ENCODE results near the gene HOXB2. TPM values are rescaled to one million over a fixed set of nuclear protein-coding genes. Genes with fewer than 3 reads are reported as not detected.

HOXB2 gene
- total RNA-seq, 1 donor from 2014 or later, result 55.3 TPM

DNA sequence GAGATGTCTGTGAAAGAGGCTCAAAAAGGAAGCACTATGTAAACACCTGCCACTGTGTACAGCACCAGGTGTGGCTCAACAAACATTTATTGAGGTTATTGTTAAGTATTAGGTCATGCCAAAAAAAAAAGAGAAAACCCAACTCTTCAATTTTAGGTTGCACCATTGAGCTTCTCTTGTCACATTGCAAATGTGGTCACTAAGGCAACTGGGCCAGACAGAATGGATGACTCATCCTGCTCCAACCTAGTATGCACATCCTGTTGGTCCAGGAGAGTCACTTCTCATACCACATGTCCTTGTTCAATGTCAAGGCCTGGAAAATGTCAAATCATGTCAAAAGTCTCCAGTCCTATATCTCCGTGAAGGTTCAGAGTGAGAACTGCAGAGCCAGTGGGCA lies 39.1 kb downstream of the HOXB2 start:
- TF ChIP-seq CTCF (IDR thresholded peaks at IDR 0.05), result no peak
- intact Hi-C loops (cut with DNase I), result no loop called here
- no peak for DNase-seq (ENCODE audit: low spot score in 2 of 2)

DNA sequence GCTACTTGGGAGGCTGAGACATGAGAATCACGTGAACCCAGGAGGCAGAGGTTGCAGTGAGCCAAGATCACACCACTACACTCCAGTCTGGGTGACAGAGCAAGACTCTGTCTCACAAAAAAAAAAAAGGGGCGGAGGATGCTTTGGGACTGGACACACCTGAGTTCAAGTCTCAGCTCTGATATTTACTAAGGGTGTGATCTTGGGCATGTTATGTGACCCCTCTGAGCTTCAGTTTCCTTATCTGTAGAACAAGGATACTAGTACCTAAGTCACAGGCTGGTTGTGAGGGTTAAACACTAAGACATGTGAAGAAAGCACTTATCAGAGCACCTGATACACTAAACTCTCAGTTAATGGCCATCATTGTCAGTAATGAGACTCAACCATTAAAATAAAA lies 40.0 kb downstream of the HOXB2 start:
- Histone ChIP-seq H3K4me1 (no peaks in the 10 kb centered on the region), H3K27me3 (no peaks in the 10 kb centered on the region), H3K9me3 (no peaks in the 10 kb centered on the region), H3K4me3 (no peak overlapping the region), H3K36me3 (no peaks in the 10 kb centered on the region), H3K27ac (no peak overlapping the region)
- DNase-seq (ENCODE audit: low spot score in 2 of 2), result no peak
- intact Hi-C loops (cut with DNase I), result no loop called here
- TF ChIP-seq CTCF (IDR thresholded peaks at IDR 0.05), result no peak

More for the DNA sequence above, 39.1 kb downstream of the HOXB2 start:
- H3K4me3 ChIP-seq, result no peak overlapping the region
- H3K27ac ChIP-seq, result no peak overlapping the region
- H3K9me3 ChIP-seq, result no peaks in the 10 kb centered on the region
- no peaks in the 10 kb centered on the region for H3K27me3 ChIP-seq
- H3K4me1 ChIP-seq, result no peaks in the 10 kb centered on the region
- H3K36me3 ChIP-seq, result no peaks in the 10 kb centered on the region

DNA sequence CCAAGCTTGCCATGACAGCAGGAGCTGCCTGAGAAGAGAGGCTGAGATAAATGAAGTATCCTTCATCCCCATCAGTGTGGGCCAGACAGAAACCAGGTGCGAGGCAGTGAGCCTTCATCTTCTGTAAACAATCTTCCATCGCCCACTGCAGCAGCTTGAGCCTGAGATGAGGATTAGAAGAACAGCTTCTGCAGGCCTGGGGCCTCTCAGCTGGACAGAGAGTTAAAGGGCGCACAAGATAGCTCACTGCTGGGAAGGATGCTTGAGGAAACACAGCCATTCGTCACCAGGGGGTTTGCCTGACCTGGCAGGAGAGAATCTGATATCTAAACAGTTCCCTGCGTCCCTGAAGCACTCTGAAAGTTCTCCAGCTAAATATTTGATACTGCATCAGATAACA lies 41.2 kb downstream of the HOXB2 start:
- TF ChIP-seq CTCF (IDR thresholded peaks at IDR 0.05), result no peak
- Histone ChIP-seq H3K9me3 (no peaks in the 10 kb centered on the region), H3K36me3 (no peaks in the 10 kb centered on the region), H3K27ac (no peak overlapping the region), H3K4me3 (no peak overlapping the region), H3K27me3 (no peaks in the 10 kb centered on the region), H3K4me1 (no peaks in the 10 kb centered on the region)
- intact Hi-C loops (cut with DNase I), result no loop called here
- DNase-seq (ENCODE audit: low spot score in 2 of 2), result no peak

- Histone ChIP-seq H3K9me3 (no peaks in the 10 kb centered on the region), H3K4me3 (no peak overlapping the region), H3K36me3 (no peaks in the 10 kb centered on the region), H3K27me3 (no peaks in the 10 kb centered on the region), H3K4me1 (no peaks in the 10 kb centered on the region), H3K27ac (no peak overlapping the region)
- DNase-seq (ENCODE audit: low spot score in 2 of 2), result no peak
- no peak for TF ChIP-seq CTCF (IDR thresholded peaks at IDR 0.05)
- intact Hi-C loops (cut with DNase I), result no loop called here
These were observed 42.0 kb downstream of the HOXB2 start for GRCh38 chr17:48502901-48503300.

DNA sequence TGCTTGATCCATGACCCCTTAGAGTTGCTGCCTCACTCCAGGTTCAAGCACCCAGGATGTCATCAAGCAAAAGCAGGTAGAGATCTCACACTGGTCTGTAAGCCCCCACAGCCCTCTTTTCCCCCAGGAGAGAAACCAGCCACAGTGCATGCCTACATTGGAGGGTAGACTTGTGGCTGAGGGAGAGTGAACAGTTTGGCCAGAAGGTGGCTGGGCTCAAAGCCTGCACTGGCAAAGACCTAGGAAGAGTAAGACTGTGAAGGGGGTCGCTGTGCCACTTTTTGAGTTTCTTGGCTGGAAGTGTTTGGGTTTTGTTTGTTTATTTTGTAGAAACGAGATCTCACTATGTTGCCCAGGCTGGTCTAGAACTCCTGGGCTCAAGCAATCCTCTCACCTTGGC lies 42.6 kb downstream of the HOXB2 start:
- DNase-seq (ENCODE audit: low spot score in 2 of 2), result no peak
- intact Hi-C loops (cut with DNase I), result no loop called here
- H3K36me3 ChIP-seq, result no peaks in the 10 kb centered on the region
- no peaks in the 10 kb centered on the region for H3K4me1 ChIP-seq
- H3K9me3 ChIP-seq, result no peaks in the 10 kb centered on the region
- H3K27me3 ChIP-seq, result no peaks in the 10 kb centered on the region
- TF ChIP-seq CTCF (IDR thresholded peaks at IDR 0.05), result no peak
- no peak overlapping the region for H3K27ac ChIP-seq
- H3K4me3 ChIP-seq, result no peak overlapping the region
